Mesenteric fat pad (tissue), 1 donor: Measurements from ENCODE around the gene DNMT3L. TPM values are rescaled to one million over a fixed set of nuclear protein-coding genes. Genes with fewer than 3 reads are reported as not detected.

Source experiments
- DNase-seq: peaks from one replicate; pipeline ENCODE4 v3.0.0-alpha.2; 2020; ENCODE audit warnings: low spot score
- total RNA-seq: library from RNA; stranded (reverse); fragmentation: NEBNext Ultra II Directional; extraction: Animal tissue kit (Norgen Biotek cat#: 25700); gene quantifications from one replicate; pipeline ENCODE4 v1.2.1, GENCODE V29; 2021
- donor health status: DM: yes; HTN: yes; CAD: no.

The DNMT3L gene
- total RNA-seq, 1 donor from 2014 or later, result not detected

DNA sequence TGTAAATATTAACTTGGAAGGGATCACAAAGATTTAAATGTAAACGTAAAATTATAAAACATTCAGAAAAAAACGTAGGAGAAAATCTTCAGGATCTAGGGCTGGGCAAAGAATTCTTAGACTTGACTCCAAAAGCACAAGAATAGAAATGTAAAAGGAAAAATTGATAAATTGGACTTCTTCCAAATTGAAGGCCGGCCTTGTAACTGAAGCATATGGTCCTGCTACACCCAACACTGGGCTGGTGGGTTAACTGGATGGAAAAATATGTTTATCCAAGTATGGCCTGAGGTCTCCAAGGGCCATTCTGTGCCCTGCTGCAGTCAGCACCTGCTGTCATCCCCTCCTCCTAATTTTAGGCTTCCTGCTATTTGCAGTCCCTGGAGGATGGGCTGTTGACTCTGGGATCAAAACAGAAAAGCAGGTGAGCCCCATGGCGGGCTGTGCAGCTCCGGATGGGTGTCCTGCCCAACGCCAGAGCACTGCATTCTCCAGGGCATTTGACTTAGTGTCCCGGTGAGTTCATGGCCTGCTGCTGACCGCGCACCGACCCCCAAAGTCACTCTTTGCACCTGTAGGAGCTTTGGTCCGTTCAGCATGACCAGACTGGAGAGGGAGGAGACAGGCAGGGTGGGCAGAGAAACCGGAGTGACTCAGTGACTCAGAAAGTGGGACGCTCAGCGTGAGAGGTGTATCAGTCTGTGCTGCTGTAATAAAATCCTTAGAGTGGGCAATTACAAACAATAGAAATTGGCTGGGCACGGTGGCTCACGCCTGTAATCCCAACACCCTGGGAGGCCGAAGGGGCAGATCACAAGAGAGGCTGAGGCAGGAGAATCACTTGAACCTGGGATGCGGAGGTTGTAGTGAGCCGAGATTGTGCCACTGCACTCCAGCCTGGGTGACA, 17.9 kb upstream of the DNMT3L start:
- DNase-seq, result no peak

- no peak for DNase-seq
Observed at GRCh38 chr21:44275041-44275440, 13.3 kb upstream of the DNMT3L start.

DNA sequence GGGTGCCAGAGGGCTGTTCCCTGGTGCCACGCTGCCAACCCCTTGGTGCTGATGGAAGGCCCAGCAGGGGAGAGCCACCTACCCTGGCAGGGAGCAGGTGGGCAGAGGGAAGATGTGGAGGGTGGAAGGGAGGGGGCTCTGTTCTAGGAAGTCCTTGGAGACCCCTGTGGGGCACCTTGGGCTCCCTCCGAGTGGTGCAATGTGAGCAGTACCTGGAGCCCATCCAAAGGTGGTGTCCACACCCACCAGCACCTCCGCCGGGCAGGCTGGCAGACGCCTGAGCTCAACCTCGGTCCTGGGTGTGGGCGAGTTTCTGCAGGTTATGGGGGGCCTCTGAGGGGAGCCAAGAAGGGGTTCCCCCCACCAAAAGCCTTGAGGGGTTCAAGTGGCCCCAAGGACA, 11.3 kb upstream of the DNMT3L start:
- no peak for DNase-seq

DNA sequence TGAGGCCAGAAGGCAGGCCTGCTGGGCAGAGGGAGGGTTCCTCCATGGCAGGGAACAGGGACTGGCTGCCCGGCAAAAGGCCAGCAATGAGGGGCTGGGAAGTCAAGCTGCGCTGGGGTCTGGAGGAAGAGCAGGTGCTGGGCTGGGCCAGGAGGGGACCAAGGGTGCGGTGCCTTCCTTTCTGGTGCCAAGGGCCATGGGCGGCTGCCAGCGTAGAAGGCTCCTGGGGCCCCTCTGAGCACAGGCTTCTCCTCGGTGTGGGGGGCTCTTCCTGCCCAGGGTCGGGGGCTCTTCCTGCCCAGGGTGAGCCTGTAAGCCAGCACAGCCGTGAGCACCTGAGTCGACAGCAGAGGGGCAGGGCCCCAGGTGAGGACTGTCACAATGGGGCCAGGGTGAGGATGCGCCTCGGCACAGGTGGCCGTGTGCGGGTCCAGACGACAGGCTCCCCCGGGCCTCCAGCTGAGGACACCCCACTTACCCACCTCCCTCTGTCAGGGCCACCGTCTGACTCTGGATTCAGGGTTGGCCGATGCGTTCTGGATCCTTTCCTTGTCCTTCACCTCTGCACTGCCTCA, 10.7 kb upstream of the DNMT3L start:
- no peak for DNase-seq

DNA sequence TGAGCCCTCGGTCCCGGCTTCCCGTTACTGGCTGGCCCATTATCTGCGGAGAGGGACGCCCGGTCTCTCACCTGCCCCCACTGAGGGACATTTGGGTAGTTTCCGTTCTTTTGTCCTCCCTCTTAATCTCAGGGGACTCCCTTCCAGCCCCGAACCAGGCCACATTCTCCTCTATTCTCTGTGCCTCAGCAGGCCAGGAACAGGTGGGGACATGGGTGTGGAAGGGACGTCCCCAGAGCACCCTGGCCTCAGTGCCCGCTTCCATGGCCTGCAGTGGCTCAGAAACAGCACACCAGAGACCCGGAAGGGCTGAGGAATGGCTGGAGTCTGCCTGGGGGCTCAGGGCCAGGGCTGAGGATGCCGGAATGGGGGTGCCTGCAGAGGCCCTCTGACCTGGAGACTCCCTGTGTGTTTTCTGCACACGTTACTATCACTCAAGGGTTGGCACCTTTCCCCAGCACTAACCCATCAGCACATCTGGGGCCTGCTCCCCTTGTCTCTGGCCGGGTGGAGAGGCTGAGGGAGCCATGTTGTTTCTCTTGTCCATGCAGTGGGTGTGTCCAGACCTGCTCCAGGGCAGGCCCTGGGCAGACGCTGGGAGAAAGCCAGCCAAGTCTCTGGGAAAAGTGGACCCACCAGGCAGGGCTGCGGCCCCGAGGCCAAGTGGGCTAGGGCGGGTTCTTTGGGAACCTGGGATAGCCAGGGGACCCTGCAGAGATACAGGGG, 10.0 kb upstream of the DNMT3L start:
- no peak for DNase-seq

DNA sequence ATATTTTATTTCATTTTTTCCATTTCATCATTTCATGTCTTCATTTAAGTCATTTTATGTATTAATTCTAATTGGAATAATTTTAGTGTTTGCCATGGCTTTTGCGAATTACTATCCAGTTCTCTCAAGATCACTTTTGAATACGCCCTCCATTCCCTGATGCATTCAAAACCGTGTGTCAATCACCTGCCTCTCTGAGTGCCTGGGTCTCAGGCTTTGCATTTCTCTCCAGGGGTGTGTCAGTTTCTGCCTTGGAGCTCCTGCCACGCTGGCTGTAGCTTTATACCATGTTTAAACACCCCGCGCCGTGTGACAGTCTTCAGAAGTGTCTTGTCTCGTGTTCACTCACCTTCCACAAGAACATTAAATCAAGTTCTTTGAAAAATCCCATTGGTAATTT, 7.4 kb upstream of the DNMT3L start:
- DNase-seq, result no peak

DNA sequence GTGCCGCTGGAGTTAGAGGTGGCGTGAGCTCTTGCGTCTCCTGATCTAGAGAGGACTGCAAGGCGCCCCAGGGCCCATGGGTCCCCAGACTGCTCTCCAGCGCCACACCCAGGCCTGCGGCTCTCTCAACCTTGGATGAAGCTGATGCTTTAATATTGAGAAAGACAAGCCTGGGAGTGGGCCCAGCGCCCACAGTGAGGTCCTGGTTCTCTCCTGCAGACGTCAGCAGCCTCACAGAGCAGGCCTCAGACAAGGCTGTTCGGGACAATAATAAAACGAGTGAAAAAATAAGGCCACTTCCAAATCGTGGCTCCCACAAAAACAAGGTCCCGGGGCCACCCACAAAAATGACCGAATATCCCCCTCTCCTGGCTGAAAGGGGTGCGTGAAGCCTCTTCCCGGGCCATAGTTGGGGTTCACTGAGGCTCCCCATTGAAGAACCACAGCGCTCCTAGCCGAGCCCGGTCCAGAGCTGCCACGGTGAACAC, 6.0 kb upstream of the DNMT3L start:
- DNase-seq, result no peak

- no peak for DNase-seq
Observed at GRCh38 chr21:44265734-44266270, 4.1 kb upstream of the DNMT3L start.

- DNase-seq, result no peak
Observed at GRCh38 chr21:44263768-44264167, 2.1 kb upstream of the DNMT3L start.

DNA sequence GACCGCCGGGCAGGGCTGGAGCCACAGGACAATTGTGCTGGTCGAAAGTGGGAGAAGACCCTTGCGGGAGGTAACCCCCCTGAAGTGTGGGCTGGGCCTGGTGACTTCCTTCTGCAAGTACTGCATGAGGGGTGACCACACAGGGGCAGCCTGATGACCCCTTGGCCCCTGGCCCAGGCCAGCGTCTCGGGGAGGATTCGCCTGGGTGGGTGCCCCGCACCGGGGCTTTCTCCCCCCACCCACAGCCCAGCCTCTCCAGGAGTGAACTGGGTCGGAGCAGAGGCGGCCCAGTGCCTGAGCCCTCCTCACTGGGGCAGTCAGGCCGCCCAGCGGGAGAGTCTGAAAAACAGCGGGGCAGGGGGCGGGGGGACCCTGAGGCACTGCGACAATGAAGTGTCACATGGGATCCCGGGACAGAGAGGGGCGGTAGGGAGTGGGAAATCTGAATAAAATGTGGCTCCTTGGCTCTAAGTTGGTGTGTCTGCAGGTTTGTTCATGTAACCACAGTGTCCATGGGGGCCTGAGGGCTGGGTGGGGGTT, 1.6 kb upstream of the DNMT3L start:
- DNase-seq, result no peak

GRCh38 chr21:44262338-44263056, 800 bp upstream of the DNMT3L start:
- DNase-seq, result no peak

DNA sequence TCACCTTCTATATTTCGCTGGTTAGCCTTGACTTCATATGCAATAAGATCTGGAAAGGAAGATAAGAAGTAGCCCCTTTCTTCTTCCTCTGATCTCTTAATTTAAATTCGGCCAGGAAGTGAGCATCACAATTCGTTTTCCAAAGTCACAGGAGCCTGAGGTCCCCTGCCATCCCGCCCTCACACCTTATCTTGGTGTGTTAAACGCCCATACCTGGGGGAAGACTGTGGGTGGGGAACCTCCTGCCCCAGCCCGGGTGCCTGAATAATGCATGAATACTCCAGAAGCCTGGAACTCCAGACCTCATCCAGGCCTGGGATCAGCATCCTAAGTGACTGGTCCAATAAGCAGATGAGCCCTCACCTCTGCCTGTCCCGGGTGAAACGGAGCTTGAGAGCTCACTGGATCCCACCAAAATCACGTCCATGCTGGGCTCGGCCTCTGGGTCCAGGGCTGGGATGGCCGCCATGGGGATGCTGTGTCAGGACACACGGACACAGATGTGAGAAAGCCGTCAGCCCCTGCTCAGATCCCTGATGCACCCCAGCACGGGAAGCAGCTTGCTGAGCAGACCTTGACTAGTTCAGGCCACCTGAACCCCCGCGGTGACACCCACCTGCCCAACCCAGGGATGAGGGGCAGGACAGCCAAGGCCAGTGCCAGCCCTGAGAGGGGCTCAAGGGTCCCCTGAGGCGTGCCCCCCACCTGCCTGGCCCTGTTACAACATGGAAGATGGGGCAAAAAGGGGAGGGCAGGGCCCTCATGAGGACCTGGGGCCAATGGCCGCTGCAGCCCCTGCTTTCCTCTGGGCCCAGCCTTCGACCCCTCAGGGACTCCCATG, 686 bp downstream of the DNMT3L start:
- DNase-seq, result no peak

- DNase-seq, result no peak
Observed at GRCh38 chr21:44260066-44260465, 1.6 kb downstream of the DNMT3L start.

- DNase-seq, result no peak
Observed at GRCh38 chr21:44259082-44259705, 2.5 kb downstream of the DNMT3L start.

DNA sequence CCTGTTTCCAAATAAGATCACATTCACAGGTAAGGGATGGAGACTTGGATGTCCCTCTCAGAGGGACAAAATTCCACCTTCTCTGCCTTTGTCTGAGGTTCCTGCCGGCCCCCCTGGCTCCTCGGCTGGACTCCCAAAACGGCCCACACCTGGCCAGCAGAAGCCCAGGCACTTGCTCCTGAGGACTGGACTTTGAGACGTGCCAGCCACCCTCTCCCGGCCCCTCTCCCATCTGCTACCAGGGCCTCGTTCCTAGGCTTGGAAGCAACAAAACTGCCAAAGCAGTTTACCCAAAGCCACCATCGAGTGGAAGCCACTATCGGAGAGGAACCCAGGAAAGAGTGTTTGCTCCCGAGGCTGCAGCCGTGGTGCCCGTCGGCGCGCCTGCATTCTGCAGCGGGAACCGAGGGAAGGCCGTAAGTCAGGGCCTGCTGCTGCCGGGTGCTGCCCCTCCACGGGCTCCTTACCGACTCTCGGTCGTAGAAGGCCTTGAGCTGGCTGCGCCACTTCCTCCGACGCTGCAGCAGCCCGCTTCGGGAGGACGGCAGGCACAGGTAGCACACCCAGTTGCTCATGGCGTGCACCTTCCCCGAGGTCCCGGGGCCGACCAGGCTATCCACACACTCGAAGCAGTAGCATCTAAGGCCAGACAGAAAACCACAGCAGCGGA, 3.5 kb downstream of the DNMT3L start:
- no peak for DNase-seq

DNA sequence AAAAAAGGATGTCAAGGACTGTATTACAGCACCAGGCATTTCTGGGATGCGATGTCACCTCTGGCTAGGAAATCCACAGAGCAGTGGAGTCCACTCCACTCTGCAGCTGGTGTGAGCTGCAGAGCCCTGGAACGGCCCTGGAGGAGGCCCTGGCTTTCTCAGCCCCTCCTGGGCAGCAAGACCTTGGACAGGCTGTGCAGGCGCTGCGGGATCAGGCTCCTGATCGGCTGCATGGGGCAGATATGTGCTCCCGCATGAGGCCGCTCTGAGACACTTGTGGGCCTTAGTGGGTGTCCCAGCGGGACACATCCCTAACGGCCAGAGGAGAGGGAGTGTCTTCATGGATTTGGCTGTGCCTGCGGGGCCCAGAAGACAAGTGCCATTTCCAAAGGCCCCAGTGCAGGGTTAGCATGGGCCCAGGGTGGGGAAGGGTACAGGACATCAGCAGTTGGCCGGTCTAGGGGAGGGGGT, 6.2 kb downstream of the DNMT3L start:
- no peak for DNase-seq

- DNase-seq, result no peak
Observed at GRCh38 chr21:44253832-44254710, 7.6 kb downstream of the DNMT3L start.
